Jurkat, Clone E6-1 (cell line): ENCODE results near the gene THSD7B.

Experiments used
- DNase-seq: peaks from one replicate; pipeline ENCODE4 v3.0.0-alpha.2; 2011; ENCODE audit warnings: low read depth, low spot score
- H3K4me3 ChIP-seq: 2 replicates; pipeline ENCODE4 v1.5.1; 2011; ENCODE audit warnings: mild to moderate bottlenecking, low read length, control low read depth, moderate library complexity

Gene THSD7B

DNA sequence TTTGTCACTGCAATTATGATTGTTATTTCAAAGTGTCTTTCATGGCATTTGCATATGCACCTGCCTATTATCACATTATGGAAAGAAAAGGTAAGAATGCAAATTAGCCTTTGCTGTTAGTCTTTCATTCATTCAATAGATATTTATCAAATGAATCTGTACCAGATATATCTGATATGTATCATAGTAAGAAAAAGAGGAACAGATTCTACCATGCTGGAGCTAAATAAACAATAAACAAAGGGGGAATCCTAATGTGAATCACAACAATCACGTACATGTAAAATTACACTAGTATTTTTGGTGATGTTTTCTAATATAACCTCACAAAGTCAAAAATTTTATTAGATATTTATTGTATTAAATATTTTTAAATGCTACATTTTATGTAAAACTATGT lies 446.4 kb downstream of the THSD7B start:
- no peak overlapping the region for H3K4me3 ChIP-seq
- DNase-seq = no peak

DNA sequence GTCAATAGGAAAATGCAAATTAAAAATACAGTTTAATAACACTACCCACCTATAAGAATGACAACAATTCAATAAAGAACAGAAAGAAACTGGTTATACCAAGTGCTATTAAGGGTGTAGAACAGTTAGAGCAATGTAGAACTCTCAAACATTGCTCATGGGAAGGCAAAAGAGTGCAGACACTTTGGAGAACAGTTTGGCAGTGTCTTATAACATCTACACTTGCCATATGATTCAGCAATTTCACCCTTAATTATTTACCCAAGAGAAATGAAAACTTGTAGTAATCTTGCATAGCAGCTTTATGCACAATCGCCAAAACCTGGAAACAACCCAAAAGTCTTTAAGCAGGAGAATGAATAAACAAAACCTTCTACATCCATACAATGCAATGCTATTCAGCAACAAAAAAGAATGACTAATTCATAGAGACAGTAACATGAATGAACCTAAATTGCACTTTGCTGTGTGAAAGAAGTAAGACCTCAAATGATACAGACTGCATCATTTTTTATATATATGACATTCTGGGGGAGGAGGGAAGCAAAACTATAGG lies 455.2 kb downstream of the THSD7B start:
- H3K4me3 ChIP-seq = no peak overlapping the region
- DNase-seq = no peak

DNA sequence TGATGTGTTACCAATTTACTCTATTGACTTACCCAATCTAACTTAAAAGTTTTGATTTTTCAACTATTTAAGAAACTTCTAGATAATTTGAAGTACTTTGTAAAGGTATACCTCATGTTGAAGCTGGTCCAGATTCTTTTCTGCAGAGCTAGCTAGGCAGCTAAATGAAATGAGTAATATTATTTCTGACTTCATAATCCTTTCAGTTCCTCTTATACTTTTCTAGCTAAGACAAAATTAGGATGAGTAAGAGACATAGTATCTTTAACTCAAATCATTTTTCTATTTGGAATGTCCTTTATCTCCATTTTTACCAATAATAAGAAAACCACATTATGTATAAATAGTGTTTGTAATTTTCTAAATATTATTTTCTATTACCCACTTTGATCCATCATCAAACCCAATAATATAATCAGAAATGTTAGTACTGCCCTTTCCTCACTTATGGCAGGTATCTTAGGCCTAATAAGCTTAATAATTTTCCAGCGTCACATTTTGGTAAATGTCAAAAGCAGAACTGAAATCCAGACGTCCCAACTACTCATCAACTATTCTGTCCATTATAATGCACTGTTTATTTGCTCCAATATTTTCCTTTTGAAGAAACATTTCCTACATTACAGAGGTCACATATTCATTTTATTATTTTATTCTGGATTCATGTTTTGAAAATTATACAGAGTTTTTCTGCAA lies 456.6 kb downstream of the THSD7B start:
- H3K4me3 ChIP-seq = no peak overlapping the region
- DNase-seq = no peak

DNA sequence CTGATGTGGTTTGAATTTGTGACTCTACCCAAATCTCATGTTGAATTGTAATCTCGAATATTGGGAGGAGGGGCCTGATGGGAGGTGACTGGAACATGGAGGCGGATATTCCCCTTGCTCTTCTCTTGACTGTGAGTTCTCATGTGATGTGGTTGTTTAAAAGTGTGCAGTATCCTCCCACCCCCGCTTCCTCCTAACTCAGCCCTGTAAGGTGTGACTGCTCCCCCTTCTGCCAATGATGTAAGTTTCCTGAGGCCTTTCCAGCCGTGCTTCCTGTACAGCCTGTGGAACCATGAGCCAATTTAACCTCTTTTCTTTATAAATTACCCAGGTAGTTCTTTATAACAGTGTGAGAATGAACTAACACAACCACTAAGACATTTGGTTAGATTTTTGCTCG lies 458.4 kb downstream of the THSD7B start:
- no peak overlapping the region for H3K4me3 ChIP-seq
- peak; percentile 64 for DNase-seq

DNA sequence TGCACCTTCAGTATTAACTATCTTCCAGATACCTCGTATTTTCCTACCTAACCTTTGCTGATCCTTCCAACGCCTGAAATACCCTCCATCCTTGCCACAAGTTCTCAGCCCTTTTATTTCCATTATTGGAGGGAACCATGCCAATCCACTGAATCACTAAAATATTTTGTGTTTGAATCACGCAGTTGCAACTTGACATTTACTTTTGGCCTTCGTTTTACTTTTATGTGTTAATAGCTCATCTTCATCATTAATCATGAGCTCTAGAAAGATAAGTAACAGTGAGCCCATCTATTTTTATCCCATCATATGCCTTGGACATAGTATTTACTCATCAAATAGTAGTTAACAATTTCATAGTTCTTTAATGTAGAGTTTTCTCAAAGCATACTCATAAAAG lies 463.2 kb downstream of the THSD7B start:
- no peak overlapping the region for H3K4me3 ChIP-seq
- no peak for DNase-seq

DNA sequence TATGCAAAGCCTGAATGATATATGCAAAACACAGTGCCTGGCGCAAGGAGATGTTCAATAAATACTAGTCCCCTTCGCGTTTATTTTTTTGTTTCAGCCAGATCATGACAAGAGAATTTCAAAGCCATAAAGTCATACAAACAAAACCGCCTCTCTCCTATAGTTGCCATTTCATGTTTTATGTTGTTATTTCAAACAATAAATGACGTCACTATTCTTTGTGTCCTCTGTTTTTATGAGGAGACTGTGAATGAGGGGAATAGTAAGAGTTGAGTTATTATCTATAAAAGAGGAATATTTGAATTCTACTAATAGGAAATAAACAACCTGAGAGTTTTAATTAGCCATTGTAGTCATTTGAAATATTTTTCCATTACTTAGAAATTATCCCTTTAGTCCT lies 464.5 kb downstream of the THSD7B start:
- H3K4me3 ChIP-seq = no peak overlapping the region
- no peak for DNase-seq

DNA sequence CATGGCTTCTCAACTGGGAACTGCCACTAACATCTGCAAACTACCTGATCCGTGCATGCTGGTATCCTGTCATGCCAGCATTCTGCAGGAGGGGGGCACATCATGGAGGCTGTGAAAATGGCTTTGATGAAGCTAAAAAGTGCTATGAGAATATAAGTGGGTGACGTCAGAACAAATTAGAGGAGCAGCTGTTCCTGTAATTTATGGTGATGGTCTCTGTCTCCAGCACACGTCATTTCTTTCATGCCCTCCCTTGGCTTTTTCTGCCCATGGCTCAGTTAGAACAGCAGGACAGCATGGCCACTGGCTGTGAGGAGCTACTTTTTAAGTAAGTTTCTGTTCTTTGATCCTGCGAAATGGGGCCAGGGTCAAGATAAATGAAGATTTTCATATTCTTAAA lies 466.3 kb downstream of the THSD7B start:
- H3K4me3 ChIP-seq = no peak overlapping the region
- no peak for DNase-seq

DNA sequence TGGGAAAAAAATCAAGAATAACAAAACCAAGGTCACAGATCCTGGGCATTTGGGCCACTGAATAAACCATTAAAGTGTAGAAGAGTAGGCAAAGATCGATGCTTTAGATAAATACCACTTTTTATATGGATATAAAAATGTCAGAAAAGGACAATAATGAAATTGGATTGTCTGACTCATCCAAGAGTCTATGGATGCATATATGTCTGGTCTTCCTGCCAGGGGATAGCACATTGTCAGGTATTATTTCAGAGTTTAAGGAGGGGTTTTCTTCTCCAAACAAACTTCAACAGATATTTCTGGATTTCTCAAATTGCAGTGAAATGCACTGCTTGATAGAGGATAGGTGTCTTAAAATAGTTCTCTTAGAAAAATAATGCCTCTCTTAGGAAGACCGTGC lies 466.7 kb downstream of the THSD7B start:
- no peak for DNase-seq
- H3K4me3 ChIP-seq = no peak overlapping the region

DNA sequence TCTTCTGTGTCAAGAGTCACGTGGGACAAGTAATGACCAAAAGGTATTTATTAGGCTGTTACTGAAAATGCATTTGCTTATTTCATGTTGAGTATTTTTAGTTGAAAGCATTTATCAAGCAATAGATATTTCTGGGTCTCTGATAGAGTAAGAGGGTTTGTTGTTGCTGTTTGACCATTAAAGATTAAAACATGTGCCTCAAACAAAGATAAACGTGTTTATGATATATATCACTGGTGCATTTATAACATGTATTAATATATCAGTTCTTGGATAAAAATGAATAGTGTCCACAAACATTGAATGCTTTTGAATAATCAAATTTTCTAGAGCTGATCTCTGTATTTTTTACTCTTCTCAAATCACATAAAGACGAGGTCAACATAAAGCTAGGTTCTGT lies 467.7 kb downstream of the THSD7B start:
- no peak overlapping the region for H3K4me3 ChIP-seq
- no peak for DNase-seq

DNA sequence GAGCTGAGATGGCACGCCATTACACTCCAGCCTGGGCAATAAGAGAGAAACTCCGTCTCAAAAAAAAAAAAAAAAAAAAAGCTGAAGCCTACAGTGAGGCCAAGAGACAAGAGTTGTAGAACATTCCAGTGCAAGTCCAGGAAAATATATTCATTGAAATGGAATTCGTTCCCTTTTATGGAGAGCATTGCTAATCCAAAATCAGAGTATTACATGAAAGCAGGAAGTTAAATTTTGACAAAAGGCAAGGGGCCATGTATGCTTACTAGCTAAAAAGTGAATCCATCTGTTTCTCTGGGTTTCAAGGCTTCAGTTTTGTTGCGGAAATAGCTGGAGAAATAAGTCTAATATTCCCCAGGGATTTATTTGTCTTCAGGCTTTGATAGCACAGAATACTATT lies 471.7 kb downstream of the THSD7B start:
- no peak for DNase-seq
- H3K4me3 ChIP-seq = no peak overlapping the region

DNA sequence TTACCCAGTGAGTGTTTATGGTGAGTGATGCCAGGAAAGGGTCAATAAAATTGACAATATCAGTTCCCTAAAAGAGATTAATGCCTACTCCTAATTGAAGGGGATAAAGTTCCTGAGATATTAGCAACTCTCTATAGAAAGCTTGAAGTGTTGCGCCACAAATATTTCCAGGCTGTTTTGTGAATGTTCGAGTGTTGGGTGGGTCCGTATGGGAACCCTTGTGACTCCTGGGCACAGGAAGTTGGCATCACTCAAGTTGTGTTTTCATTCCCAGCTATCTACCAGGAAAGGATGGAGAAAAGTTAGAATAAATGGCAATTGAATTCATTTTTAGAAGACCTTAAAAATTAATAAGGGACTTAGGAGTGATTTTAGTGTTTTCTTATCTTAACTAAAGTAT lies 472.7 kb downstream of the THSD7B start:
- no peak for DNase-seq
- H3K4me3 ChIP-seq = no peak overlapping the region

DNA sequence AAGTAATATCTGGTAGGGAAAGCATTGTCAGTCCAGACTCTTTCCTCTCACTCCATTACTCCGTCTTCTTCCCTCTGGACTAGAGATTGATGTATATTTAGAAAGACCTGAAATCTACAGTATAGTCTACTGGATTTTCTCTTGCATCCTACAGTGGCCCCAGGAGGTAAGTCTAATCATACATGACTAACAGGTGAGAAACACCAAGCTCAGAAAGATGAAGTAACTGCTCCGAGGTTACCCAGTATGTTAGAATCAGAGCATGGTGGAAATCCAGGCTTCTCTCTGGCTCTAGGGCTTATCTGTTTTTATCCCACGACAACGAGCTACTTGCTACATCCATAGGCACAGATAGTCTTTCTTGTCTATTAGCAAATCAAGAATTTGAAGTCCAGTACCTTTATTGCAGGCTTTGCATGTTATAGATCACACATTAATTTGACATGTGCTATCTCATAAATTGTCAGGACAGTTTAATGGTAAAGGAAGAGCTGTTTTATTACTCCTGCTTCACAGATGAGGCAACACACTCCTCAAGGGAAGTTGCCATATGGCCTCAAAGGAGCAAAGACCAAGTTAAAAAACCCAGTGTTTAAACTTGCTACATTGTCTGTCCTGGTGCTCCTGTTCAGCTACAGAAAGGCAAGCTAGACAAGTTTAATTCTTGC lies 484.3 kb downstream of the THSD7B start:
- no peak for DNase-seq
- no peak overlapping the region for H3K4me3 ChIP-seq

DNA sequence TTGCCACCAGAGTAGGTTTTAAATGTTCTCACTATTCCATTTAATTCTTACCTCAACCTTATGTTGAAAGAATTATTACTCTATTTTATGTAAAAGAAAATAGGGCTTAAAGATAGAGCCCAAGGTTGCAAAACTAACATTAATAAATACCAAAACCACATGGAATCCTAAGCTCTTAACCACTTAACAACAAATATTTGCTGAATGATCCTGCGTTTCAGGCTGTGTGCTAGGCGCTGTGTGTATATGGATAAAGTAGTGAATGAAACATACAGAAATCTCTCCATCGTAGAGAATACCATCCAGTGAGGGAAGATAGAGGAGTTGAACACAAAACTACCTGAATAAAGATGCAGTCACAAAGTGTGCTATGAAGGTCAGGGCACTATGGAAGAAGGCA lies 485.1 kb downstream of the THSD7B start:
- no peak overlapping the region for H3K4me3 ChIP-seq

DNA sequence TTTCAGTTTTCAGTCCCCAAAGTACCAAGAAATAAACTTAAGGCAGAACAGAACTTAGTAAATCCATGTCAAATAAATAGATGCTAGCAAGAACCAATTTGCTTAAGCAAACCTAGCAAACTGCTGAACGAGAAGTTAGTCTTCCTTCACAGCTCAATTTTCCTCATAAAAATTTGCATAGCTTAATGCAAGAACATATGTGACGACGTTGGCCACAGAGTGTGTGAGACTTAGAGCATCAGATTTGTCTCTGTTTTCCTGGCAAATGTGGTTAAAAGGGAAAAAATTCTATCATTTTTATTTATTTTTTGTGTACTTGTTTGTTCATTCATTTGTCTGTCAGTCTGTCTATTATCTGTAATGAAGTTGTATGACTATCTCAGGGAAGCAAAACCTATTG lies 485.7 kb downstream of the THSD7B start:
- H3K4me3 ChIP-seq = no peak overlapping the region
- no peak for DNase-seq

More for the DNA sequence above, 485.1 kb downstream of the THSD7B start:
- DNase-seq = no peak

DNA sequence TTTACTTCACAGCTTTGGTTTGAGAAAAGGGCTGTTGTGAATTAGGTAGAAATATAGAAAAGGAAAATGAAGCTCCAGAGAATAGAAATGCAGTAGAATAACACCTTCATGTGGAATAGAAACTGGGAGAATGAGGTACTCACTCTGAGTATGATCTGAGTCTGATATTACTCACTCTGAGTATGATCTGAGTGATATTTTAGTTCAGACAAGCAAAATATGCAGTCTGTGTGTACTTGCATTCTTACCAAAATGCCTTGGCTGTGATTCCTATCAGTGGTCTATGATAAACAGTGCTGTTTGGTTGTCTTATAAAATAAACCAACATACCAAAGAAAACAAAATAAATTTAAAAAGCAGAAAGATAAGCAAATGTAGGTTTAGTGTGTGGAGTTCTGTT lies 487.6 kb downstream of the THSD7B start:
- H3K4me3 ChIP-seq = no peak overlapping the region
- no peak for DNase-seq

DNA sequence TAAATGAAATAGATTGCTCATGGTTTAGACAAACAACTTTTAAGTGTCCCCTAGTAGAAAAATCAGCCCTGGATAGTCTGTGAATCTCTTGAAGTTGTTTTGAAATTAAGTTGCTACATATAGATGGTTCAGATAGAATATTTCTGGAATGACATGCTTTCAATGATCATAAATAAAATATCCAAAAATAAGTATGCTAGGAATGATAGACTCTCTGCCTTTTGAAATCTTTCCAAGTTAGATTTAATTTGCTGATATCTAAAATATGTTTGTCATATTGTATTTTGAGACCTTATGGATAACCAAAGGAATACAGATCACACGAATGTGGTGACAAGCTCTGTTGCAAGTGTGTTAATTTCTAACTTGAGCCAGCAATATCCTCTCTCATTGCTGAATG lies 488.7 kb downstream of the THSD7B start:
- H3K4me3 ChIP-seq = no peak overlapping the region
- no peak for DNase-seq

DNA sequence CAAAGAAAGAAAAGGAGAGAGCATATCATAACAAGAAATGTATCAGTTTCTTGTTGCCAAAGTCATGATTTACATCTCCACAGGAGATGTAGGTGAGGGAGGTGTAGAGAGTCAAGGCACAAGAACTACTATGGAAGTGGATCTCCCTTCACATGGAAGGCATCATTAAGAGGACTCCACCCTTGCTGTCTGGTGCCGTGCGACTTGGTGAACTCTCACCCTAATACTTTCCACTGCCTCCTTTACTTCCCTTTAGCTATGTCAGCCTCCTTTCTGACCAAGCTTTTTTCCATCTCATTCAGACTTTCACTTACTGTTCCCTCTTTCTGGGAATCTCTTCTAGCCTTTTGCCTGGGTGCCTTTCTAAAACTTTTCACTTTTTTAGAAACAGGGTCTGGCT lies 490.0 kb downstream of the THSD7B start:
- no peak for DNase-seq
- H3K4me3 ChIP-seq = no peak overlapping the region

DNA sequence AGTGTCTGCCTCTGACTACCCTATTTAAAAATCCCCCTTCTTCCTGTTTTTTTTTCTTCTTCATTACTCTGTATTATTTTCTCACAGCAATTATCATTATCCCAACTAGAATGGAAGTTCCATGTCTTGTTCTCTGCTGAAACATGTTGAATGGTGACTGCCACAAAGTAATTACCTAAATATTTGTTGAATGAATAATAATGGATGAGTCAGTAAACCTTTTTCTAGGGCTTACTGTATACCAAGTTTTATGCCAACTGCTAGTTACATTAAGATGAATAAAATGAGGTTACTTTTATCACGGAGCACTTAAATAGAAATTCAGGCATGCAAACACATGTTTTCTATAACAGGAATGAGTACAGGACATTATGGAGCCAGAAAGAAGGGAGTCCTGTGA lies 490.6 kb downstream of the THSD7B start:
- no peak for DNase-seq
- H3K4me3 ChIP-seq = no peak overlapping the region

DNA sequence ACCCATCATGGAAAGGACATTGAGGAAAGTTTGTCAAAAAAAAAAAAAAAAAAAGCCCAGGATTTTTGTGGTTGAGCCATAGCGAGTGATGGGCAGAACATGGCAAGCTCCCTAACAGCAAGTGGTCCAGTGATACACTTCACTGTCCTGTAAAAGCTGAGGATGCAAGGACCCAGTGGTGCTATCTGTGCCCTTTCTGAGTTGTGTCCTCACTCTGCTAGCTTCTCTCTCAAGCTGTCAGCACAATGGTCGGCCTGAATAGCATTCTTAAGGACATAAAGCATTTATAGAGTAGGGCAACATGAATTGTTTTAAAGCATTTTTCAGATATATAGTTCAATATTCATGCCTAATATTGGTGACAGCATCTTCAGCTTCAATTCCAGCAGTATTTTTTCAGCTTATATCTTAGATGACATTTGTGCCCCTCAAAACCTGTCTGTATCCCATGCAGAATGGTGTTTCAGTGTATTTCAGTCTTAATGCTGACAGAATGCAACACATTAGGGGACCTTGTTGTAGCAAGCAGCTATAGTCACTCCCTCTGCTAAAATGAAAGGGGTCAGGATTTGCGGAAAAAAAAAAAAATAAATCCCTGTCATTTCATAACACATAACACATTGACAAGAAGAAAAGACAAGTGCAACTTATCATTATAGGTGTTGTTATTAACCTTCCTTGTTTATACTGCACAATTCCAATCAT lies 496.7 kb downstream of the THSD7B start:
- no peak overlapping the region for H3K4me3 ChIP-seq
- no peak for DNase-seq

DNA sequence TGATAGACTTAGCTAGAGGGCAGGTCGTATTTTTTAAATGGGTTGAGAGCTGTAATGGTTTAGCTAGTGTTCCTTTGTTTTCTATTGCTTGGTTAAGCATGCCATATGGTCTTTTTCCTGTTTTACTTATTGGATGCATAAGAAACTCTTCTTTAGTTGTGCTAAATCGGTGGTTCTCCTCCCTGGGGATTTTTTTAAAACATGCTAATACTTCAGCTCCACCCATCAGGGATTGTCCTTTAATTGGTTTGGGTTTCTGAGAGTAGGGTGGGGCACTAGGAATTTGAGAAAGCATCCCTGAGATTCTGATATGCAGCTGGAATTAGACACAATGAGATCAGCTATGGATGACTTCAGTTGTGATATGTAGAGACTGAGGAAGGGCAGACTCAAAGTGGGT lies 497.2 kb downstream of the THSD7B start:
- no peak overlapping the region for H3K4me3 ChIP-seq
- no peak for DNase-seq
